ENCODE measurements around the gene RCOR2. TPM values are rescaled to one million over a fixed set of nuclear protein-coding genes. Genes with fewer than 3 reads are reported as not detected.

Gene RCOR2
- total RNA-seq, 1 experiment from 2014 or later = not detected

DNA sequence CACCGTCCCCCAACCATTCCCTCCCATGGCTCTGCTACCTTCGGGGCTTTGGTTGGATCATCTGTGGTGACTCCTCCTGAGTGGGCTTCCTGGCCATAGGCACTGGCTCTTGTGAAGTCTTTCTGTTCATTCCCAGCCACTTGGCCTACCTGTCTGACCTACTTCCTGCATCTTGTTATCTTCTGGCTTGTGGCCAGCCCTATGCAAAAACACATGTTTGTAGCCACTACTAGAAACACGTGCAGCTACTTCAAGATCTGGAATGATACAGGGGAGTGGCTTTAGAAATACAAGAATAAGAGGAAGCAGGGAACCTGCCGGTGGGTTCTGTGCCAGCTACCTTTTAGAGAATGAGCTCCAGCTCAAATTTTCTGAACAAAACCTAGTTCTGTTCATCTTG is 20.9 kb downstream of the RCOR2 start:
- peaks cover 62% of the 10 kb centered on the region for H3K36me3 Mint-ChIP-seq (ENCODE audit: insufficient read depth, unreplicated experiment)
- BruUV-seq (replicated peaks) = TSS peak; percentile 7
- POLR2A ChIA-PET = no interaction called here
- H3K4me1 Mint-ChIP-seq (ENCODE audit: insufficient read depth, unreplicated experiment) = peaks cover under 1% of the 10 kb centered on the region
- no peak overlapping the region for H3K4me3 Mint-ChIP-seq (ENCODE audit: unreplicated experiment)
- CTCF ChIA-PET = interaction anchor here (0.8 to 5.7 kb wide), 2 partner anchors 32 to 59 kb away, joined by 3 to 41 read pairs; no protein-coding TSS in a partner anchor
- TF ChIP-seq, protein P1, sequence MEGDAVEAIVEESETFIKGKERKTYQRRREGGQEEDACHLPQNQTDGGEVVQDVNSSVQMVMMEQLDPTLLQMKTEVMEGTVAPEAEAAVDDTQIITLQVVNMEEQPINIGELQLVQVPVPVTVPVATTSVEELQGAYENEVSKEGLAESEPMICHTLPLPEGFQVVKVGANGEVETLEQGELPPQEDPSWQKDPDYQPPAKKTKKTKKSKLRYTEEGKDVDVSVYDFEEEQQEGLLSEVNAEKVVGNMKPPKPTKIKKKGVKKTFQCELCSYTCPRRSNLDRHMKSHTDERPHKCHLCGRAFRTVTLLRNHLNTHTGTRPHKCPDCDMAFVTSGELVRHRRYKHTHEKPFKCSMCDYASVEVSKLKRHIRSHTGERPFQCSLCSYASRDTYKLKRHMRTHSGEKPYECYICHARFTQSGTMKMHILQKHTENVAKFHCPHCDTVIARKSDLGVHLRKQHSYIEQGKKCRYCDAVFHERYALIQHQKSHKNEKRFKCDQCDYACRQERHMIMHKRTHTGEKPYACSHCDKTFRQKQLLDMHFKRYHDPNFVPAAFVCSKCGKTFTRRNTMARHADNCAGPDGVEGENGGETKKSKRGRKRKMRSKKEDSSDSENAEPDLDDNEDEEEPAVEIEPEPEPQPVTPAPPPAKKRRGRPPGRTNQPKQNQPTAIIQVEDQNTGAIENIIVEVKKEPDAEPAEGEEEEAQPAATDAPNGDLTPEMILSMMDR (IDR thresholded peaks at IDR 0.05; ENCODE audit: unreplicated experiment) = no peak
- intact Hi-C loops (cut with micrococcal nuclease) = no loop called here
- H3K27me3 Mint-ChIP-seq (ENCODE audit: insufficient read depth, unreplicated experiment) = no peaks in the 10 kb centered on the region
- peak overlapping the region; percentile 37 for H3K27ac Mint-ChIP-seq (ENCODE audit: low read depth, unreplicated experiment)
- no peak for DNase-seq (ENCODE audit: unreplicated experiment)
- H3K9me3 Mint-ChIP-seq (ENCODE audit: unreplicated experiment) = no peaks in the 10 kb centered on the region

DNA sequence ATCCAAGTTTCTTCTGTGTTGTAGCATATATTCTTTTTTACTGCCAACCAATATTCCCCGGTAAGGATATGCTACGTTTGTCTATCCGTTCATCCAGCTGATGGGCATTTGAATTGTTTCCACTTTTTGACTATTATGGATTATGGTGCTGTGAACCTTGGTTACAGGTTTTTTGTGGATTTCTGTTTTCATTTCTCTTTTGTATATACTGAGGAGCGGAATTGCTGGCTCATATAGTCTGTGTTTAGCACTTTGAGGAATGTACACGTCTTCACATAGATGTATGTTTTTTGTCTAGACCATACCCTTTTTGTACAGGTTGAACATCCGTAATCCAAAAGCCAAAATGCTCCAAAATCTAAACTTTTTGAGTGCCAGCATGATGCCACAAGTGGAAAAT is 23.6 kb downstream of the RCOR2 start:
- TF ChIP-seq, protein P1 (IDR thresholded peaks at IDR 0.05; ENCODE audit: unreplicated experiment) = no peak
- H3K36me3 Mint-ChIP-seq (ENCODE audit: insufficient read depth, unreplicated experiment) = peaks cover 36% of the 10 kb centered on the region
- no peaks in the 10 kb centered on the region for H3K27me3 Mint-ChIP-seq (ENCODE audit: insufficient read depth, unreplicated experiment)
- ChIA-PET POLR2A (interaction anchor here (3.0 kb wide), 1 partner anchor 56 kb away, joined by 10 read pairs; the partner anchor contains the start of gene MARK2), CTCF (interaction anchor here (1.1 to 2.1 kb wide), 3 partner anchors 52 to 78 kb away, joined by 4 to 16 read pairs (median 6); no protein-coding TSS in a partner anchor)
- peaks cover 27% of the 10 kb centered on the region for H3K4me1 Mint-ChIP-seq (ENCODE audit: insufficient read depth, unreplicated experiment)
- no peak overlapping the region for H3K4me3 Mint-ChIP-seq (ENCODE audit: unreplicated experiment)
- no peaks in the 10 kb centered on the region for H3K9me3 Mint-ChIP-seq (ENCODE audit: unreplicated experiment)
- no peak for DNase-seq (ENCODE audit: unreplicated experiment)
- no TSS peak for BruUV-seq (replicated peaks)
- no peak overlapping the region for H3K27ac Mint-ChIP-seq (ENCODE audit: low read depth, unreplicated experiment)
- intact Hi-C loops (cut with micrococcal nuclease) = no loop called here

DNA sequence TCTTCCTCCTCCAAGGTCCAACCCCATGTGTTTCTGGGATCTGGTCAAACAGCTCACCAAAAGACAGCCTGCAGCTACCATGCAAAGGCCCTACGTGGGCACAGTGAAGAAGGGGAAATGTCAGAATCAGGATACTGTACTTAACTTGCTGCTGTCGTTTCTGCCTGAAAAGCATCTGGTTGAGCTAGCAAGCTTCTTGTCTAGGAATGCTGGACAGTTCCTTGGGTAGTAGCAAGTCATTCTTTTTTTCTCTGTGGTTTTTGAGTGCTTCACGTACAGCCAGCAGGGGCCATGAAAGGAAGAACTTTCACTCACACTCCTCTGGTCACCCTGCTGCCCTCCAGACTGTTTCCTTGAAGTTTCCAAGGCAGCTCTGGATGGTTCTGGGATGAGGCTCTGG is 24.7 kb downstream of the RCOR2 start:
- H3K4me1 Mint-ChIP-seq (ENCODE audit: insufficient read depth, unreplicated experiment) = peaks cover 37% of the 10 kb centered on the region
- CTCF ChIA-PET = interaction anchor here (0.5 to 2.1 kb wide), 5 partner anchors 14 to 119 kb away, joined by 3 to 16 read pairs (median 3); no protein-coding TSS in a partner anchor
- POLR2A ChIA-PET = interaction anchor here (3.0 kb wide), 1 partner anchor 55 kb away, joined by 10 read pairs; the partner anchor contains the start of gene MARK2
- no peaks in the 10 kb centered on the region for H3K9me3 Mint-ChIP-seq (ENCODE audit: unreplicated experiment)
- no peaks in the 10 kb centered on the region for H3K27me3 Mint-ChIP-seq (ENCODE audit: insufficient read depth, unreplicated experiment)
- peaks cover 30% of the 10 kb centered on the region for H3K36me3 Mint-ChIP-seq (ENCODE audit: insufficient read depth, unreplicated experiment)
- intact Hi-C loops (cut with micrococcal nuclease) = no loop called here
- H3K27ac Mint-ChIP-seq (ENCODE audit: low read depth, unreplicated experiment) = no peak overlapping the region
- DNase-seq (ENCODE audit: unreplicated experiment) = no peak
- no peak overlapping the region for H3K4me3 Mint-ChIP-seq (ENCODE audit: unreplicated experiment)
- no TSS peak for BruUV-seq (replicated peaks)
- TF ChIP-seq, protein P1 (IDR thresholded peaks at IDR 0.05; ENCODE audit: unreplicated experiment) = no peak

DNA sequence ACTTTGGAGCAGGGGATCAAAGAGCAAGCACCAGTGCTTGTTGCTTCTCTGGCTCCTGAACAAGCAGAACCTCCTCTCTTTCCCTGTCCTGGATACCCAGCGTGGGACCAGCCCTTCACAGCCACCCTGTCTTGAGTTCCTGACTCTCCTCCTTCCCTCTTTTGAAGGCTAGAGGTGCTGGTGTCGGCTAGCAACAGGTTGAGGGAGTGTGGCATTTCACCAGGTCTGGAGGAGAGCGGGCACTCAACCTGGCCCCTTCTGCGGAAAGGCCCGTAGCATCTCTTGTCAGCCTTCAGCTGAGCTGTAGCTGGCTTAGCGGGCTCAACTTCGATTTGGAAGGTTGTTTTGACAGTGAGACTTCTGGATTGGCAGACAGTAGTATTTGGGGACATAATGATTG is 26.6 kb downstream of the RCOR2 start:
- POLR2A ChIA-PET = interaction anchor here (0.8 to 4.1 kb wide), 4 partner anchors 46 to 85 kb away, joined by 4 to 22 read pairs (median 8); partner anchors contain the start of genes COX8A and MARK2
- Mint-ChIP-seq H3K4me1 (ENCODE audit: insufficient read depth, unreplicated experiment) (peaks cover 42% of the 10 kb centered on the region), H3K9me3 (ENCODE audit: unreplicated experiment) (no peaks in the 10 kb centered on the region), H3K4me3 (ENCODE audit: unreplicated experiment) (peak overlapping the region; percentile 74), H3K36me3 (ENCODE audit: insufficient read depth, unreplicated experiment) (peaks cover 15% of the 10 kb centered on the region), H3K27ac (ENCODE audit: low read depth, unreplicated experiment) (peak overlapping the region; percentile 80), H3K27me3 (ENCODE audit: insufficient read depth, unreplicated experiment) (no peaks in the 10 kb centered on the region)
- DNase-seq (ENCODE audit: unreplicated experiment) = no peak
- intact Hi-C loops (cut with micrococcal nuclease) = no loop called here
- no TSS peak for BruUV-seq (replicated peaks)
- CTCF ChIA-PET = interaction anchor here (0.6 to 4.0 kb wide), 3 partner anchors 47 to 893 kb away, joined by 3 to 24 read pairs (median 4); partner anchors contain the start of gene MARK2
- TF ChIP-seq, protein P1 (IDR thresholded peaks at IDR 0.05; ENCODE audit: unreplicated experiment) = no peak
